ENCODE results near the gene UNC13D. TPM values are rescaled to one million over a fixed set of nuclear protein-coding genes. Genes with fewer than 3 reads are reported as not detected.
A peak's percentile ranks its signal among the peaks of the same experiment; 100 is the strongest.

UNC13D gene
- polyA plus RNA-seq, 1 donor (not counting 4 experiments of a cell fraction or from before 2014, with no cell fraction given), result 0.25 TPM

GRCh38 chr17:75819678-75820077 is 24.5 kb downstream of the UNC13D start:
- dilution Hi-C loops (cut with MboI; ENCODE audit: extremely low pct_ligation_motif_present, low sequenced_read_pairs), result no loop called here

GRCh38 chr17:75819116-75819515 is 25.1 kb downstream of the UNC13D start:
- Histone ChIP-seq H3K27ac (ENCODE audit: control insufficient read depth, insufficient read depth, low read length) (no peak overlapping the region), H4K20me1 (ENCODE audit: control insufficient read depth, extremely low read depth, insufficient read depth, low read length) (no peaks in the 10 kb centered on the region), H3K4me2 (ENCODE audit: control insufficient read depth, extremely low read depth, insufficient read depth, low read depth, low read length) (no peak overlapping the region), H3K36me3 (ENCODE audit: control insufficient read depth in 2 of 2, extremely low read depth in 1 of 2, insufficient read depth in 2 of 2, low read length in 2 of 2) (peaks cover 15 to 25% of the 10 kb centered on the region in 2 experiments), H2AFZ (ENCODE audit: control insufficient read depth, low read length) (no peak overlapping the region), H3K9me1 (ENCODE audit: control insufficient read depth, extremely low read depth, insufficient read depth, low read length) (peaks cover 2% of the 10 kb centered on the region), H3K9me3 (ENCODE audit: control insufficient read depth, low read depth, low read length) (no peaks in the 10 kb centered on the region), H3K4me3 (ENCODE audit: control insufficient read depth in 2 of 3, extremely low read depth in 1 of 3, insufficient read depth in 2 of 3, low read depth in 1 of 3, low read length in 3 of 3) (no peak overlapping the region), H3K4me1 (ENCODE audit: control insufficient read depth, extremely low read depth, insufficient read depth, low read length) (peaks cover 23% of the 10 kb centered on the region), H3K79me2 (ENCODE audit: control insufficient read depth, insufficient read depth, low read length) (no peaks in the 10 kb centered on the region), H3K27me3 (ENCODE audit: control insufficient read depth, extremely low read depth, insufficient read depth, low read length) (no peaks in the 10 kb centered on the region), H3K9ac (ENCODE audit: control insufficient read depth, extremely low read depth, insufficient read depth, low read length) (no peak overlapping the region)
- no peak for TF ChIP-seq EZH2 (IDR thresholded peaks at IDR 0.05; ENCODE audit: low read length)
- peak in 1 of 3 experiments; percentile 59 for TF ChIP-seq CTCF (optimal IDR thresholded peaks at IDR 0.05 in 1 of 3, IDR thresholded peaks at IDR 0.05 in 1 of 3, conservative IDR thresholded peaks at IDR 0.05 in 1 of 3; ENCODE audit: extremely low read depth in 1 of 3, insufficient read depth in 2 of 3, low read length in 3 of 3)
- no peak for DNase-seq (ENCODE audit: low read depth, low spot score)
- FAIRE-seq, result no peak
- dilution Hi-C loops (cut with MboI; ENCODE audit: extremely low pct_ligation_motif_present, low sequenced_read_pairs), result no loop called here

More at GRCh38 chr17:75819678-75820077, 24.5 kb downstream of the UNC13D start:
- Histone ChIP-seq H3K27me3 (ENCODE audit: control insufficient read depth, extremely low read depth, insufficient read depth, low read length) (no peaks in the 10 kb centered on the region), H3K36me3 (ENCODE audit: control insufficient read depth in 2 of 2, extremely low read depth in 1 of 2, insufficient read depth in 2 of 2, low read length in 2 of 2) (peaks cover 15 to 25% of the 10 kb centered on the region in 2 experiments), H3K79me2 (ENCODE audit: control insufficient read depth, insufficient read depth, low read length) (no peaks in the 10 kb centered on the region), H3K9ac (ENCODE audit: control insufficient read depth, extremely low read depth, insufficient read depth, low read length) (no peak overlapping the region), H3K4me3 (ENCODE audit: control insufficient read depth in 2 of 3, extremely low read depth in 1 of 3, insufficient read depth in 2 of 3, low read depth in 1 of 3, low read length in 3 of 3) (no peak overlapping the region), H3K9me3 (ENCODE audit: control insufficient read depth, low read depth, low read length) (no peaks in the 10 kb centered on the region), H3K27ac (ENCODE audit: control insufficient read depth, insufficient read depth, low read length) (no peak overlapping the region), H3K4me2 (ENCODE audit: control insufficient read depth, extremely low read depth, insufficient read depth, low read depth, low read length) (no peak overlapping the region), H3K9me1 (ENCODE audit: control insufficient read depth, extremely low read depth, insufficient read depth, low read length) (peaks cover 2% of the 10 kb centered on the region), H2AFZ (ENCODE audit: control insufficient read depth, low read length) (no peak overlapping the region), H3K4me1 (ENCODE audit: control insufficient read depth, extremely low read depth, insufficient read depth, low read length) (peaks cover 19% of the 10 kb centered on the region), H4K20me1 (ENCODE audit: control insufficient read depth, extremely low read depth, insufficient read depth, low read length) (no peaks in the 10 kb centered on the region)
- FAIRE-seq (no peak), DNase-seq (ENCODE audit: low read depth, low spot score) (no peak)
- no peak for TF ChIP-seq EZH2 (IDR thresholded peaks at IDR 0.05; ENCODE audit: low read length)
- no peak for TF ChIP-seq CTCF (optimal IDR thresholded peaks at IDR 0.05 in 1 of 3, IDR thresholded peaks at IDR 0.05 in 1 of 3, conservative IDR thresholded peaks at IDR 0.05 in 1 of 3; ENCODE audit: extremely low read depth in 1 of 3, insufficient read depth in 2 of 3, low read length in 3 of 3)
